Measurements from ENCODE around the gene MSL1.

DNA sequence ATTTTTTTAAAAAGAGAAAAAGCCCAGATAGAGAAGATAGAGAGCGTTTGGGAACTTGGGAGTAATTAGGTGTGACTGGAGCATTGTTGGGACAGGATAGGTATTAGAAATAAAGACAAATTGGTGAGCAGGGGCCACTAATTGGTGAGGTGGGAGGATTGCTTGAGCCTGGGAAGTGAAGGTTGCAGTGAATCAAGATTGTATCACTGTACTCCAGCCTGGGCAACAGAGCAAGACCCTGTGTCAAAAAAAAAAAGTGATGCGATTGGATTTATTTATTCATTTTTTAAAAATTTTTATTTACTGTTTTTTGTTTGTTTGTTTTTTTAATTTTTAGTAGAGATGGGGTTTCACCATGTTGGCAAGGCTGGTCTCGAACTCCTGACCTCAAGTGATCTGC is 23.7 kb downstream of the MSL1 start:
- TF ChIP-seq, protein P1, sequence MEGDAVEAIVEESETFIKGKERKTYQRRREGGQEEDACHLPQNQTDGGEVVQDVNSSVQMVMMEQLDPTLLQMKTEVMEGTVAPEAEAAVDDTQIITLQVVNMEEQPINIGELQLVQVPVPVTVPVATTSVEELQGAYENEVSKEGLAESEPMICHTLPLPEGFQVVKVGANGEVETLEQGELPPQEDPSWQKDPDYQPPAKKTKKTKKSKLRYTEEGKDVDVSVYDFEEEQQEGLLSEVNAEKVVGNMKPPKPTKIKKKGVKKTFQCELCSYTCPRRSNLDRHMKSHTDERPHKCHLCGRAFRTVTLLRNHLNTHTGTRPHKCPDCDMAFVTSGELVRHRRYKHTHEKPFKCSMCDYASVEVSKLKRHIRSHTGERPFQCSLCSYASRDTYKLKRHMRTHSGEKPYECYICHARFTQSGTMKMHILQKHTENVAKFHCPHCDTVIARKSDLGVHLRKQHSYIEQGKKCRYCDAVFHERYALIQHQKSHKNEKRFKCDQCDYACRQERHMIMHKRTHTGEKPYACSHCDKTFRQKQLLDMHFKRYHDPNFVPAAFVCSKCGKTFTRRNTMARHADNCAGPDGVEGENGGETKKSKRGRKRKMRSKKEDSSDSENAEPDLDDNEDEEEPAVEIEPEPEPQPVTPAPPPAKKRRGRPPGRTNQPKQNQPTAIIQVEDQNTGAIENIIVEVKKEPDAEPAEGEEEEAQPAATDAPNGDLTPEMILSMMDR (IDR thresholded peaks at IDR 0.05 in 8 of 11, conservative IDR thresholded peaks at IDR 0.05 in 3 of 11): no peak
- TF ChIP-seq POLR2A (IDR thresholded peaks at IDR 0.05) (no peak), POLR2AphosphoS5 (IDR thresholded peaks at IDR 0.05) (no peak)
